CD4-positive, alpha-beta memory T cell (primary cell): ENCODE data around the gene UBE2H. TPM values are rescaled to one million over a fixed set of nuclear protein-coding genes. Genes with fewer than 3 reads are reported as not detected.
"Not testable (repeated sequence)": the region's sequence is repeated elsewhere in the genome, so short reads cannot be mapped to it uniquely, and the experiment has no call there.

Source experiments
- CTCF ChIA-PET: fragments of 350-600 bp; sonication (Branson Sonifier 250); formaldehyde crosslinking; loops from one replicate; lab custom pipeline; 2021; ENCODE audit warnings: inconsistent platforms; ENCODE audit not compliant: partially characterized antibody; lab: Charles Lee
- POLR2A ChIA-PET: fragments of 350-600 bp; sonication (Branson Sonifier 250); formaldehyde crosslinking; loops from one replicate; lab custom pipeline; 2021; ENCODE audit not compliant: partially characterized antibody; lab: Charles Lee
- DNase-seq, 5 donors: peaks; one replicate each; pipeline versions ENCODE4 v3.0.0 to v3.0.0-alpha.2; 2020 to 2022; ENCODE audit warnings: mixed read lengths in 1 of 5
- H3K27ac ChIP-seq: one replicate; pipeline ENCODE4 v1.7.0; 2013; ENCODE audit warnings: low read depth, low read length
- H3K27me3 ChIP-seq: 2 replicates; pipeline ENCODE4 v1.7.0; 2013; ENCODE audit warnings: mild to moderate bottlenecking, low read length, moderate library complexity; ENCODE audit not compliant: insufficient read depth
- H3K36me3 ChIP-seq: 2 replicates; pipeline ENCODE4 v1.7.0; 2013; ENCODE audit warnings: mild to moderate bottlenecking, low read length, moderate library complexity; ENCODE audit not compliant: insufficient read depth
- H3K4me1 ChIP-seq: 2 replicates; pipeline ENCODE4 v1.7.0; 2013; ENCODE audit warnings: mild to moderate bottlenecking, low read length, moderate library complexity; ENCODE audit not compliant: insufficient read depth
- H3K4me3 ChIP-seq, 2 donors: one replicate each; pipeline ENCODE4 v1.7.0; 2013; ENCODE audit warnings: low read length in 2 of 2, mild to moderate bottlenecking in 1 of 2
- H3K9me3 ChIP-seq, 2 donors: one replicate each; pipeline ENCODE4 v1.7.0; 2013; ENCODE audit warnings: low read length in 2 of 2, control low read depth in 1 of 2; ENCODE audit not compliant: control insufficient read depth in 1 of 2
- H3K27ac Mint-ChIP-seq, 7 donors: one replicate each; pipeline ENCODE4 v1.8.0; 2020 to 2021; ENCODE audit warnings: mixed read lengths in 7 of 7, mild to moderate bottlenecking in 6 of 7, inconsistent platforms in 3 of 7, moderate library complexity in 3 of 7
- H3K27me3 Mint-ChIP-seq, 2 donors: one replicate each; pipeline ENCODE4 v1.8.0; 2020 to 2021; ENCODE audit warnings: mixed read lengths in 2 of 2
- H3K36me3 Mint-ChIP-seq, 2 donors: one replicate each; pipeline ENCODE4 v1.8.0; 2020 to 2021; ENCODE audit warnings: mixed read lengths in 2 of 2, inconsistent platforms in 1 of 2, mild to moderate bottlenecking in 1 of 2
- H3K4me1 Mint-ChIP-seq, 4 donors: one replicate each; pipeline ENCODE4 v1.8.0; 2020 to 2021; ENCODE audit warnings: mixed read lengths in 4 of 4, mild to moderate bottlenecking in 1 of 4
- H3K4me3 Mint-ChIP-seq, 8 donors: one replicate each; pipeline ENCODE4 v1.8.0; 2020 to 2021; ENCODE audit warnings: mixed read lengths in 8 of 8, mild to moderate bottlenecking in 7 of 8, moderate library complexity in 6 of 8, inconsistent platforms in 3 of 8
- H3K9me3 Mint-ChIP-seq, 8 donors: one replicate each; pipeline ENCODE4 v1.8.0; 2020 to 2021; ENCODE audit warnings: mixed read lengths in 8 of 8, mild to moderate bottlenecking in 5 of 8, inconsistent platforms in 3 of 8, moderate library complexity in 1 of 8
- intact Hi-C: fragments of 100-400 bp; cut with micrococcal nuclease; formaldehyde crosslinking; loops from one replicate; pipeline ENCODE4 v1.15.1; 2023
- polyA plus RNA-seq, 2 donors: library from polyadenylated mRNA; unstranded; fragments of 300-500 nt; fragmentation: Illumina TruSeq; gene quantifications; one replicate each; pipeline ENCODE4 v1.2.3, GENCODE V29; 2021
- total RNA-seq, 2 experiments: library from RNA; stranded (reverse); gene quantifications; one replicate each; pipeline ENCODE4 v1.2.3, GENCODE V29; 2021

UBE2H gene
- total and polyA plus RNA-seq, 4 experiments from 2014 or later: 42.6 to 56.6 (median 44.8) TPM

DNA sequence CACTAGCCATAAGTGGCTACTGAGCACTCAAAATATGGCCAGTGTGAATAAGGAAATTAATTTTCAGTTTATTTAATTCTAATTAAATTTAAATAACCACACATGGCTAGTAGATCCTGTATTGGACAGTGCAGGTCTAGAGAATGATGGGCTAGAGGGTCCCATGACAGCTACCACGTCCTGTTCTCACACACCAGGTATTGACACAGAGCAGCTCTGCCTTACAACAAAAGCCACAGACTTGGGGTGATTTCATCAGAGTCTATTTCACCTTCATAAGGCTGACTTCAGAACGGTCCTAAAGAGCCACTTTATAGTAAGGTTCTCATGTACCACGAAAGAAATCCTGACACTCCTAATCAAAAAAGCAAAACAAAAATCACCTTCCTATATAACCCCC, 111.3 kb downstream of the UBE2H start:
- no peak for DNase-seq
- H3K36me3 Mint-ChIP-seq: peaks cover 10 to 25% of the 10 kb centered on the region in 2 donors
- CTCF ChIA-PET: interaction anchor here (1.1 to 5.0 kb wide), 2 partner anchors 12 to 168 kb away, joined by 4 to 25 read pairs; no protein-coding TSS in a partner anchor
- Histone ChIP-seq H3K36me3 (peaks cover 9% of the 10 kb centered on the region), H3K4me1 (peaks cover 48% of the 10 kb centered on the region), H3K27ac (no peak overlapping the region), H3K4me3 (no peak overlapping the region), H3K9me3 (no peaks in the 10 kb centered on the region), H3K27me3 (no peaks in the 10 kb centered on the region)
- no peaks in the 10 kb centered on the region for H3K27me3 Mint-ChIP-seq
- no peaks in the 10 kb centered on the region for H3K9me3 Mint-ChIP-seq
- peak overlapping the region in 4 of 8 donors; percentile 13 to 55 (median 38) for H3K4me3 Mint-ChIP-seq
- POLR2A ChIA-PET: interaction anchor here (1.2 kb wide), 1 partner anchor 108 kb away, joined by 3 read pairs; no protein-coding TSS in a partner anchor
- peaks cover 34 to 59% (median 45%) of the 10 kb centered on the region in 4 donors for H3K4me1 Mint-ChIP-seq
- intact Hi-C loops: no loop called here
- peak overlapping the region in 3 of 7 donors; percentile 42 to 67 (median 55) for H3K27ac Mint-ChIP-seq

DNA sequence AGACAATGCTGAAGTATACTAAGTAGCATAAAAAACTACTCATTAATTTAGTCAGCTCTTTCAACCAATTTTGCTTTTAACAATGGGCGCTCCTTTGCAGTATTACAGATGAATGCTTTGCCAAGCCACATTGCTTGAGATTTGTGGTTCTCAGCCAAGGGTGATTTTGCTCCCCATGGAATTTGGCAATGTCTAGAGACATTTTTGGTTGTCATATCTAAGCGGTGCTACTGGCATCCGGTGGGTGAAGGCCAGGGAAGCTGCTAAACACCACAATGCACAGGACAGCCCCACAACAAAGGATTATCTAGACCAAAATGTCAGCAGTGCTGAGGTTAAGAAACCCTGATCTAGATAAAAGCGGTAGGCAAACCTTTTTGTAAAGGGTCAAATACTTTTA, 112.0 kb downstream of the UBE2H start:
- no peak overlapping the region for H3K4me3 ChIP-seq
- Mint-ChIP-seq H3K27me3 (no peaks in the 10 kb centered on the region), H3K27ac (peak overlapping the region in 4 of 7 donors; percentile 19 to 82 (median 52)), H3K4me1 (peaks cover 34 to 52% (median 41%) of the 10 kb centered on the region in 4 donors), H3K36me3 (peaks cover 10 to 28% of the 10 kb centered on the region in 2 donors), H3K4me3 (peak overlapping the region in 2 of 8 donors; percentile 30 to 33), H3K9me3 (peaks cover 0 to 2% (median 0%) of the 10 kb centered on the region in 8 donors)
- ChIA-PET POLR2A (interaction anchor here (1.2 kb wide), 1 partner anchor 108 kb away, joined by 3 read pairs; no protein-coding TSS in a partner anchor), CTCF (interaction anchor here (1.1 to 5.0 kb wide), 3 partner anchors 11 to 168 kb away, joined by 4 to 25 read pairs (median 4); no protein-coding TSS in a partner anchor)
- intact Hi-C loops: no loop called here
- DNase-seq: no peak
- H3K36me3 ChIP-seq: peaks cover 9% of the 10 kb centered on the region
- H3K27me3 ChIP-seq: no peaks in the 10 kb centered on the region
- H3K4me1 ChIP-seq: peaks cover 43% of the 10 kb centered on the region
- H3K9me3 ChIP-seq: no peaks in the 10 kb centered on the region
- no peak overlapping the region for H3K27ac ChIP-seq

DNA sequence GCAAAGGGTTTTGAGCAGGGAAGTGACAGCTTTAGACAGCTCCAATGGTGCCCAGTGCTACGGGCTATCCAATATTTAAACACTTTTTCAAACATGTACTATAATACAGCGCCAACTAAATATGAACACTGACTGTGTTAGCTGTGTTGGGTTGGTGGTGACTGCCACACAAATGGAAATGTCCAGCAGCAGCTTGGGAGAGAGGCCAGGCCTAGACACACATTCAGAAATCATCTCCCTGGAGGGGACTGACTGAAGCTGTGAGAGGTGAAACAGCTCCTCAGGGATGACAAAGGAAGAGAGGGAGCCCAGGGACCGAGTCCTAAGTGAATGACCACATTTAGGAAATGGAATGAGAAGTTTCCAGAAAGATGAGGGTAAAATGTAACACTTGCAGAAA, 115.8 kb downstream of the UBE2H start:
- CTCF ChIA-PET: interaction anchor here (1.4 to 6.0 kb wide), 3 partner anchors 10 to 15 kb away, joined by 3 to 33 read pairs (median 4); no protein-coding TSS in a partner anchor
- intact Hi-C loops: no loop called here

DNA sequence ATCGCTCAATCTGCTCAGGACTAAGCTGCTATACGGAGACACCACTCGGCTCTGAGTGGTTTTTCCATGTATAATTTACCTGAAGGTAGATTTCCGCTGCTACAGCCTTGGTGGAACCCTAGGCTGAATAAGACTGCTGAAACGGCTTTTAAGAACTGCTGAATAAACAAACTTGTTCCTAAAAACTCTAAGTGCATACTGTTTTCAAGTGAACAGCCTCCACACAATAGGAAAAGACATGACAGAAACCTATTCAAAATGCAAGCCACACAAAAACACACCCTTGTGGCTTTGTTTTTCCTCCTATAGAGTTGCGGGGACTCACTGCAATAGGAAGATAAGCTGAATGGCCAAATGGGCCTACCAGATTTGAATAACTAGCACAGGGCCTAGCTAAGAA, 117.2 kb downstream of the UBE2H start:
- no peaks in the 10 kb centered on the region for H3K27me3 Mint-ChIP-seq
- H3K4me1 ChIP-seq: peaks cover 1% of the 10 kb centered on the region
- peaks cover 0 to 2% (median 0%) of the 10 kb centered on the region in 8 donors for H3K9me3 Mint-ChIP-seq
- H3K36me3 ChIP-seq: peaks cover 16% of the 10 kb centered on the region
- no peak for DNase-seq
- no peak overlapping the region for H3K27ac ChIP-seq
- ChIA-PET POLR2A (no interaction called here), CTCF (interaction anchor here (1.6 to 6.0 kb wide), 3 partner anchors 11 to 175 kb away, joined by 4 to 33 read pairs (median 6); no protein-coding TSS in a partner anchor)
- H3K27me3 ChIP-seq: no peaks in the 10 kb centered on the region
- H3K27ac Mint-ChIP-seq: peak overlapping the region in 1 of 7 donors; percentile 4
- intact Hi-C loops: no loop called here
- no peak overlapping the region for H3K4me3 Mint-ChIP-seq
- no peak overlapping the region for H3K4me3 ChIP-seq
- peaks cover 30 to 54% of the 10 kb centered on the region in 2 donors for H3K36me3 Mint-ChIP-seq
- H3K9me3 ChIP-seq: no peaks in the 10 kb centered on the region
- peaks cover 4 to 8% (median 6%) of the 10 kb centered on the region in 4 donors for H3K4me1 Mint-ChIP-seq

More for the DNA sequence above, 115.8 kb downstream of the UBE2H start:
- peaks cover 15% of the 10 kb centered on the region for H3K4me1 ChIP-seq
- H3K27ac ChIP-seq: no peak overlapping the region
- H3K27me3 ChIP-seq: no peaks in the 10 kb centered on the region
- no peaks in the 10 kb centered on the region for H3K27me3 Mint-ChIP-seq
- peaks cover 16% of the 10 kb centered on the region for H3K36me3 ChIP-seq
- peak overlapping the region in 1 of 8 donors; percentile 9 for H3K4me3 Mint-ChIP-seq
- no peaks in the 10 kb centered on the region for H3K9me3 ChIP-seq
- peaks cover 30 to 51% of the 10 kb centered on the region in 2 donors for H3K36me3 Mint-ChIP-seq
- H3K9me3 Mint-ChIP-seq: peaks cover 0 to 2% (median 0%) of the 10 kb centered on the region in 8 donors
- H3K4me3 ChIP-seq: no peak overlapping the region
- H3K27ac Mint-ChIP-seq: peak overlapping the region in 5 of 7 donors; percentile 47 to 82 (median 57)
- DNase-seq: no peak
- POLR2A ChIA-PET: no interaction called here
- peaks cover 13 to 22% (median 19%) of the 10 kb centered on the region in 4 donors for H3K4me1 Mint-ChIP-seq

DNA sequence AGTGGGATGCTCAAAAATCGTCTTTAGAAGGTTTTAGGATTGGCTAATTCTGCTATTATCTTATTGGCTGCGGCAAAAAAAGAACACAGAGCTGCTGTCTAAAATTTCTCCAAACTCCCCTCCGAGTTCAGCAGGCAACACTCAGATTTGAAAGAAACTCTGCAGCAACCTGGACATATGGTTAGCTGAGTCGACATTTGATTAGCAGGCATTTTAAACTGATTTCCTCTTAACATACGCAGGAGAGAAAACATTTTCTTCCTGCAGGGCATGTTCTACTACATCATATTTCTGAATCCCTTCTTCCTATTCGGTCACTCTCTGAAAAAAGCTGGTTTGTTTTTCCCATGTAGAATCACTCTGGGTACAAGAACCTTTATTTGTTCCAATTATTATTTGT, 119.4 kb downstream of the UBE2H start:
- Mint-ChIP-seq H3K4me1 (peaks cover 7 to 16% (median 13%) of the 10 kb centered on the region in 4 donors), H3K27ac (peak overlapping the region in 2 of 7 donors; percentile 22 to 66), H3K36me3 (peaks cover 26 to 52% of the 10 kb centered on the region in 2 donors)
- intact Hi-C loops, POLR2A ChIA-PET, DNase-seq, H3K27me3 Mint-ChIP-seq, H3K27ac ChIP-seq, H3K4me3 Mint-ChIP-seq, H3K27me3 ChIP-seq, H3K4me3 ChIP-seq, H3K9me3 ChIP-seq, H3K9me3 Mint-ChIP-seq: not testable (repeated sequence)
- CTCF ChIA-PET: interaction anchor here (6.0 kb wide), 1 partner anchor 9 kb away, joined by 33 read pairs; no protein-coding TSS in a partner anchor
- H3K4me1 ChIP-seq: peaks cover 12% of the 10 kb centered on the region
- H3K36me3 ChIP-seq: peaks cover 16% of the 10 kb centered on the region

DNA sequence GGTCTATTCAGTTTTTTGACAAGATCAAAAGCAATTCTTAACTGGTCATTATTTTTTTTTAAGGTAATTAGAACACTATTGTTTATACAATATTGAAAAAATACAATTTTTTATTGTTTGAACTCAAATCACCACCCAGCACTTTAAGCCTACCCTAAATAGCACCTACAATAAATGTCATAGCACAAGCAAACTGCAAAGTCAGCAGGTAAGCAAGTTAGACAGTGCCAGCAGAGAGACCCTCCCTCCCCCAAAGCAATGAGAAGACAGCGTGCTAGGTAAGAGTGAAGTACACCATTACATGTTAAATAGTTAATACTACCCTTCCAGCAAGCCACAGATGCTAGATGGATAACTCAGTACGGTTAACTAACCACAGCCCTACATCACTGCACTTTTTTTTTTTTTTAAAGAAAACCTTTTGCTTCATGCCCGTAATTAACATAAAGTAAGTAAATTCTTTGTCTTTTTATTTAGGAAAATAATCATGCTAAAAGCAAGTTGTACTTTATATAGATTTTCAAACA, 120.0 kb downstream of the UBE2H start:
- DNase-seq: no peak
- Mint-ChIP-seq H3K4me1 (peaks cover 7 to 16% (median 13%) of the 10 kb centered on the region in 4 donors), H3K27ac (peak overlapping the region in 2 of 7 donors; percentile 30 to 62), H3K9me3 (peaks cover 0 to 2% (median 0%) of the 10 kb centered on the region in 8 donors), H3K27me3 (no peaks in the 10 kb centered on the region), H3K4me3 (no peak overlapping the region), H3K36me3 (peaks cover 26 to 46% of the 10 kb centered on the region in 2 donors)
- H3K4me1 ChIP-seq: peaks cover 12% of the 10 kb centered on the region
- no peaks in the 10 kb centered on the region for H3K9me3 ChIP-seq
- no peak overlapping the region for H3K27ac ChIP-seq
- H3K4me3 ChIP-seq: no peak overlapping the region
- ChIA-PET CTCF (interaction anchor here (1.3 to 10.6 kb wide), 3 partner anchors 8 to 179 kb away, joined by 3 to 116 read pairs (median 33); no protein-coding TSS in a partner anchor), POLR2A (no interaction called here)
- intact Hi-C loops: no loop called here
- no peaks in the 10 kb centered on the region for H3K27me3 ChIP-seq
- H3K36me3 ChIP-seq: peaks cover 16% of the 10 kb centered on the region

DNA sequence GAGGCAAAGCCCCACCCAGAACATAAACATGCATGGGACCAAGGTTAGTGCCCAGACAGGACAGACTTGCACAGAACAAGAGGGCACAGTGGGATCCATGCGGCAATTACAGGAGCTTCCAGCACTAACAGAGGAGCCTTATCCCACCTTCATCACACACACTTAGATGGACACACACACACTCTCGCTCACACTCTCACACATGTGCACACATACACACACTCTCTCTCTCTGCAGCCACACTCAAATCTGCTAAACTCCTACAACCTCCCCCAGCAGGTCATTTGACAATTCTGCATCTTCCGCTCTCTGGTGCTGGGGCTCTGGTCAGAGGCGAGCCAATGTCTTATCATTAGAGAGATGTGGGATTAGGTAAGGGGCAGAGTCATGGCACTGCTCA, 120.5 kb downstream of the UBE2H start:
- intact Hi-C loops: no loop called here
- no peaks in the 10 kb centered on the region for H3K27me3 ChIP-seq
- POLR2A ChIA-PET: no interaction called here
- peaks cover 7 to 16% (median 13%) of the 10 kb centered on the region in 4 donors for H3K4me1 Mint-ChIP-seq
- H3K36me3 Mint-ChIP-seq: peaks cover 24 to 42% of the 10 kb centered on the region in 2 donors
- H3K9me3 ChIP-seq: no peaks in the 10 kb centered on the region
- H3K27ac Mint-ChIP-seq: peak overlapping the region in 3 of 7 donors; percentile 5 to 62 (median 30)
- no peak for DNase-seq
- no peaks in the 10 kb centered on the region for H3K27me3 Mint-ChIP-seq
- no peak overlapping the region for H3K27ac ChIP-seq
- H3K36me3 ChIP-seq: peaks cover 12% of the 10 kb centered on the region
- peaks cover 12% of the 10 kb centered on the region for H3K4me1 ChIP-seq
- H3K4me3 ChIP-seq: no peak overlapping the region
- H3K4me3 Mint-ChIP-seq: no peak overlapping the region
- peaks cover 0 to 2% (median 0%) of the 10 kb centered on the region in 8 donors for H3K9me3 Mint-ChIP-seq
- CTCF ChIA-PET: interaction anchor here (0.6 to 10.6 kb wide), 3 partner anchors 43 to 180 kb away, joined by 3 to 116 read pairs (median 3); no protein-coding TSS in a partner anchor
